Measurements from ENCODE around the gene CNTNAP4. TPM values are rescaled to one million over a fixed set of nuclear protein-coding genes. Genes with fewer than 3 reads are reported as not detected.

CNTNAP4 gene
- polyA plus RNA-seq, result not detected

- Histone ChIP-seq H3K4me1 (ENCODE audit: control insufficient read depth in 2 of 2, insufficient read depth in 2 of 2, low read length in 1 of 2) (no peaks in the 10 kb centered on the region), H3K9me3 (ENCODE audit: control insufficient read depth in 2 of 2, insufficient read depth in 1 of 2, low read depth in 1 of 2, low read length in 1 of 2) (no peaks in the 10 kb centered on the region), H3K36me3 (ENCODE audit: control insufficient read depth in 2 of 2, insufficient read depth in 2 of 2, low read length in 1 of 2) (no peaks in the 10 kb centered on the region), H3K4me3 (ENCODE audit: low read depth in 1 of 2, low read length in 2 of 2) (no peak within 1 kb of the TSS), H3K27me3 (ENCODE audit: control insufficient read depth in 1 of 2, insufficient read depth in 2 of 2, low read length in 2 of 2) (no peaks in the 10 kb centered on the region), H3K27ac (ENCODE audit: low read depth in 2 of 2, low read length in 1 of 2) (no peak within 1 kb of the TSS)
- WGBS, 2 donors, result 12 to 16% methylated on average over 16 of the region's 16 CpGs
Observed at GRCh38 chr16:76276745-76277438, at the start of gene CNTNAP4. Gene CNTNAP4, plus strand, starts transcription at chr16:76277401. Its CDS starts 262 bp downstream, at chr16:76277663.

DNA sequence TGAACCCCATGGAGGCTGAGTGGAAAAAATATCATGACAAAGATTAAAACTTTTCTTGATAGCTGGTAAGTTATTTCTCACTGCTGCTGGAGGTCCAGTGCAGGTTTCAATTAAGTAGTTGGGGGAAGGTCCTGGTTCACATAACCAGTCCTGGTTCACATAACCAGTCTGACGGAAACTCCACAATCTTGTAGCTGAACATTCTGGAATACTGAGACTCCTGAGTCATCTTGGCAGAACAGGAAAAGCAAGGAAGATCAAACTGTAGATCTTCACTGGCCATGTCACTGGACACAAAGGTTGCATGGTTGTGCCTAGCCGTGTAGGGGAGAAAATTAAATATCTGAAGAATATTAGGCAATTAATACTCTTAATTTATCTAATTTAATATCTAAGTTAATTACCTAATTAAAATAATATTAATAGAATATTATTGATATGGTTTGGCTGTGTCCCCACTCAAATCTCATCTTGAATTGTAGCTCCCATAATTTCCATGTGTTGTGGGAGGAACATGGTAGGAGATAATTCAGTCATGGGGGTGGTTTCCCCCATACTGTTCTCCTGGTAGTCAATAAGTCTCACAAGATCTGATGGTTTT, 48.6 kb upstream of the CNTNAP4 start:
- no peaks in the 10 kb centered on the region for H3K27me3 ChIP-seq (ENCODE audit: control insufficient read depth in 1 of 2, insufficient read depth in 2 of 2, low read length in 2 of 2)
- no peak overlapping the region for H3K27ac ChIP-seq (ENCODE audit: low read depth in 2 of 2, low read length in 1 of 2)
- 58 to 85% methylated on average over 2 of the region's 2 CpGs for WGBS, 2 donors
- no peaks in the 10 kb centered on the region for H3K36me3 ChIP-seq (ENCODE audit: control insufficient read depth in 2 of 2, insufficient read depth in 2 of 2, low read length in 1 of 2)
- no peaks in the 10 kb centered on the region for H3K9me3 ChIP-seq (ENCODE audit: control insufficient read depth in 2 of 2, insufficient read depth in 1 of 2, low read depth in 1 of 2, low read length in 1 of 2)
- H3K4me3 ChIP-seq (ENCODE audit: low read depth in 1 of 2, low read length in 2 of 2), result no peak overlapping the region
- no peaks in the 10 kb centered on the region for H3K4me1 ChIP-seq (ENCODE audit: control insufficient read depth in 2 of 2, insufficient read depth in 2 of 2, low read length in 1 of 2)

GRCh38 chr16:76232704-76233103, 44.5 kb upstream of the CNTNAP4 start:
- H3K9me3 ChIP-seq (ENCODE audit: control insufficient read depth in 2 of 2, insufficient read depth in 1 of 2, low read depth in 1 of 2, low read length in 1 of 2), result peaks cover 0 to 2% of the 10 kb centered on the region in 2 donors
- no peak overlapping the region for H3K27ac ChIP-seq (ENCODE audit: low read depth in 2 of 2, low read length in 1 of 2)
- no peak overlapping the region for H3K4me3 ChIP-seq (ENCODE audit: low read depth in 1 of 2, low read length in 2 of 2)
- no peaks in the 10 kb centered on the region for H3K36me3 ChIP-seq (ENCODE audit: control insufficient read depth in 2 of 2, insufficient read depth in 2 of 2, low read length in 1 of 2)
- WGBS, 2 donors, result 74 to 75% methylated on average over 5 of the region's 5 CpGs
- H3K27me3 ChIP-seq (ENCODE audit: control insufficient read depth in 1 of 2, insufficient read depth in 2 of 2, low read length in 2 of 2), result no peaks in the 10 kb centered on the region
- H3K4me1 ChIP-seq (ENCODE audit: control insufficient read depth in 2 of 2, insufficient read depth in 2 of 2, low read length in 1 of 2), result no peaks in the 10 kb centered on the region

- H3K36me3 ChIP-seq (ENCODE audit: control insufficient read depth in 2 of 2, insufficient read depth in 2 of 2, low read length in 1 of 2), result no peaks in the 10 kb centered on the region
- whole genome bisulfite sequencing, 2 donors, result 94 to 95% methylated on average over 23 of the region's 23 CpGs
- H3K4me1 ChIP-seq (ENCODE audit: control insufficient read depth in 2 of 2, insufficient read depth in 2 of 2, low read length in 1 of 2), result no peaks in the 10 kb centered on the region
- no peak overlapping the region for H3K4me3 ChIP-seq (ENCODE audit: low read depth in 1 of 2, low read length in 2 of 2)
- H3K27me3 ChIP-seq (ENCODE audit: control insufficient read depth in 1 of 2, insufficient read depth in 2 of 2, low read length in 2 of 2), result no peaks in the 10 kb centered on the region
- H3K27ac ChIP-seq (ENCODE audit: low read depth in 2 of 2, low read length in 1 of 2), result no peak overlapping the region
- H3K9me3 ChIP-seq (ENCODE audit: control insufficient read depth in 2 of 2, insufficient read depth in 1 of 2, low read depth in 1 of 2, low read length in 1 of 2), result peaks cover 0 to 2% of the 10 kb centered on the region in 2 donors
Observed at GRCh38 chr16:76235025-76235424, 42.2 kb upstream of the CNTNAP4 start.

DNA sequence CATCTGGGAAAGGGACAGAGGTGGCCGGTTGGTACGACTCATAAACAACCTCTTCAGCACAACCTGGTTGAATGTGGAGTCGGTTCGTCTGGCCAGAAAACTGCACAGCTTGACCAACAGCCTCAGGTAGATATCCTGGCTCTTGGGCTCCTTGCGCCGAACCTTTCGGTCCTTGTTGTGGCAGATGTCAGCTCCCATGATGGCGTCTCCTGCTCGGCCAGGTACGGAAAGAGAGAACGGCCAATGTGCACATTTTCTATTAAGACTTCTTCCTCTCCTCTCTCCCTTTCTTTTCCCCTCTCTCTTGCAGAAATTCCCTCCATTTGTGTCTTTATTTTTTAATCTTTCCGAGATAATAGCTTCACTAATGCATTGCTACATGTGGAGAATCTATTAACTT, 41.8 kb upstream of the CNTNAP4 start:
- Histone ChIP-seq H3K36me3 (ENCODE audit: control insufficient read depth in 2 of 2, insufficient read depth in 2 of 2, low read length in 1 of 2) (no peaks in the 10 kb centered on the region), H3K4me3 (ENCODE audit: low read depth in 1 of 2, low read length in 2 of 2) (no peak overlapping the region), H3K9me3 (ENCODE audit: control insufficient read depth in 2 of 2, insufficient read depth in 1 of 2, low read depth in 1 of 2, low read length in 1 of 2) (peaks cover 0 to 2% of the 10 kb centered on the region in 2 donors), H3K4me1 (ENCODE audit: control insufficient read depth in 2 of 2, insufficient read depth in 2 of 2, low read length in 1 of 2) (no peaks in the 10 kb centered on the region), H3K27ac (ENCODE audit: low read depth in 2 of 2, low read length in 1 of 2) (no peak overlapping the region), H3K27me3 (ENCODE audit: control insufficient read depth in 1 of 2, insufficient read depth in 2 of 2, low read length in 2 of 2) (no peaks in the 10 kb centered on the region)
- 94% methylated on average over 12 of the region's 12 CpGs for WGBS, 2 donors

DNA sequence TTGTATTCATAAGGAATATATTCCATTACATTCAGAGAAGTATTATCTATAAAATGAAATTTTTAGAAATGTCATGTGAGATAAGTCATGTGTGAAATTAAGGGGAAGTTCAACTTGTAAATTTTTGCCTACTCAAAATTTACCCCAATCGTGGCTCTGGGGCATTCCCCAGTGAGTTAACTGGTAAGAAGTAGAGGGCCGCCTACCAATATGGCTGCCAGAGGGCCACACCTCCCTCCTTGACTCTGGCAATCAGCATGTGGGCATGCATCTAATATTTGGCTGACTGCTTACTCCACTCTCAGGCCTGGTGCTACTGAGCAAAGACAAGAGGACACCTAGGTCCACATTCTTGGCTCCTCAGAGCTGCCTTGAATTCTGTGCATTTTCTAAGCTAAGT, 39.7 kb upstream of the CNTNAP4 start:
- 44 to 80% methylated on average over 2 of the region's 2 CpGs for WGBS, 2 donors
- Histone ChIP-seq H3K4me3 (ENCODE audit: low read depth in 1 of 2, low read length in 2 of 2) (no peak overlapping the region), H3K9me3 (ENCODE audit: control insufficient read depth in 2 of 2, insufficient read depth in 1 of 2, low read depth in 1 of 2, low read length in 1 of 2) (peaks cover 0 to 2% of the 10 kb centered on the region in 2 donors), H3K27me3 (ENCODE audit: control insufficient read depth in 1 of 2, insufficient read depth in 2 of 2, low read length in 2 of 2) (no peaks in the 10 kb centered on the region), H3K36me3 (ENCODE audit: control insufficient read depth in 2 of 2, insufficient read depth in 2 of 2, low read length in 1 of 2) (no peaks in the 10 kb centered on the region), H3K27ac (ENCODE audit: low read depth in 2 of 2, low read length in 1 of 2) (no peak overlapping the region), H3K4me1 (ENCODE audit: control insufficient read depth in 2 of 2, insufficient read depth in 2 of 2, low read length in 1 of 2) (no peaks in the 10 kb centered on the region)

GRCh38 chr16:76241755-76242154, 35.4 kb upstream of the CNTNAP4 start:
- H3K27me3 ChIP-seq (ENCODE audit: control insufficient read depth in 1 of 2, insufficient read depth in 2 of 2, low read length in 2 of 2), result no peaks in the 10 kb centered on the region
- no peak overlapping the region for H3K27ac ChIP-seq (ENCODE audit: low read depth in 2 of 2, low read length in 1 of 2)
- H3K9me3 ChIP-seq (ENCODE audit: control insufficient read depth in 2 of 2, insufficient read depth in 1 of 2, low read depth in 1 of 2, low read length in 1 of 2), result no peaks in the 10 kb centered on the region
- 88 to 92% methylated on average over 2 of the region's 2 CpGs for WGBS, 2 donors
- H3K4me1 ChIP-seq (ENCODE audit: control insufficient read depth in 2 of 2, insufficient read depth in 2 of 2, low read length in 1 of 2), result no peaks in the 10 kb centered on the region
- no peaks in the 10 kb centered on the region for H3K36me3 ChIP-seq (ENCODE audit: control insufficient read depth in 2 of 2, insufficient read depth in 2 of 2, low read length in 1 of 2)
- H3K4me3 ChIP-seq (ENCODE audit: low read depth in 1 of 2, low read length in 2 of 2), result no peak overlapping the region

DNA sequence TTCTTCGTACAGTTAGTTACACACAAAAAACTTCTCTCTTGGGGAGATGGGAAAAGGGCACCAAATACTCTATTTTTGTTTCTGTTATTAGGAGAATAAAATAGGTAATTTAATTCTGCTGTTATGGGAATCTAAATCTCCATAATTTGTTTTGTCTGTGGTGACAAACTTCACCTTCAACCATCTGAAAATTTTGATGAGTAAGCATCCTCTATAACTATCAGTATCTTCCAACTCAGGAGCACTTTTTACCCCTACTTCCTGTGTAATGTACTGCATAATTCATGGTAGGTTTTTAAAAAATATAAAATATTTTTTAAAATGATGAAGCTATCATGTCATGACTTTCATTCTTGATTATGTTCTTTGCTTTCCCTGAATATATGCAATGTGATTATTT, 33.6 kb upstream of the CNTNAP4 start:
- 57 to 77% methylated on average over 1 of the region's 1 CpG for WGBS, 2 donors

DNA sequence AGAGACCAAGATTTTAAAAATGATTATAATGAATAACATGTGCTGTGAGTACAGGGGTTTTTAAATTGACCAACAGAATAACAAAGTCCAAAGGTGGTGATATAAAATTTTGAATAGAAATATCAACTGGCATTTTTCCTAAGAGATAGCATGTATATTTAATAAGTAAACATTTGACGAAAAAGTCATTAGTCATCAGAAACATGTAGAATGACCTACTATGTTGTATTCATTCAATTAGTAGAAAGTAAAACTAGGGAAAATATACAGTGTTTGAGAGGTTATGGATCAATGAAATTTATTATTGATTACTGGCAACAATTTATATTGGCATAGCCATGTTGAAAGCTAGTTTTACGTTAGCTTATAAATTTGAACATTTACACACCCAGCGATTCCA, 30.6 kb upstream of the CNTNAP4 start:
- no peak overlapping the region for H3K4me3 ChIP-seq (ENCODE audit: low read depth in 1 of 2, low read length in 2 of 2)
- H3K36me3 ChIP-seq (ENCODE audit: control insufficient read depth in 2 of 2, insufficient read depth in 2 of 2, low read length in 1 of 2), result no peaks in the 10 kb centered on the region
- no peaks in the 10 kb centered on the region for H3K27me3 ChIP-seq (ENCODE audit: control insufficient read depth in 1 of 2, insufficient read depth in 2 of 2, low read length in 2 of 2)
- WGBS, 2 donors, result 64 to 70% methylated on average over 3 of the region's 3 CpGs
- H3K4me1 ChIP-seq (ENCODE audit: control insufficient read depth in 2 of 2, insufficient read depth in 2 of 2, low read length in 1 of 2), result no peaks in the 10 kb centered on the region
- no peaks in the 10 kb centered on the region for H3K9me3 ChIP-seq (ENCODE audit: control insufficient read depth in 2 of 2, insufficient read depth in 1 of 2, low read depth in 1 of 2, low read length in 1 of 2)
- H3K27ac ChIP-seq (ENCODE audit: low read depth in 2 of 2, low read length in 1 of 2), result no peak overlapping the region

More for the DNA sequence above, 33.6 kb upstream of the CNTNAP4 start:
- Histone ChIP-seq H3K27me3 (ENCODE audit: control insufficient read depth in 1 of 2, insufficient read depth in 2 of 2, low read length in 2 of 2) (no peaks in the 10 kb centered on the region), H3K36me3 (ENCODE audit: control insufficient read depth in 2 of 2, insufficient read depth in 2 of 2, low read length in 1 of 2) (no peaks in the 10 kb centered on the region), H3K27ac (ENCODE audit: low read depth in 2 of 2, low read length in 1 of 2) (no peak overlapping the region), H3K9me3 (ENCODE audit: control insufficient read depth in 2 of 2, insufficient read depth in 1 of 2, low read depth in 1 of 2, low read length in 1 of 2) (no peaks in the 10 kb centered on the region), H3K4me3 (ENCODE audit: low read depth in 1 of 2, low read length in 2 of 2) (no peak overlapping the region), H3K4me1 (ENCODE audit: control insufficient read depth in 2 of 2, insufficient read depth in 2 of 2, low read length in 1 of 2) (no peaks in the 10 kb centered on the region)
